ENCODE measurements around the gene RAB3IP.

- TF ChIP-seq, protein P1, sequence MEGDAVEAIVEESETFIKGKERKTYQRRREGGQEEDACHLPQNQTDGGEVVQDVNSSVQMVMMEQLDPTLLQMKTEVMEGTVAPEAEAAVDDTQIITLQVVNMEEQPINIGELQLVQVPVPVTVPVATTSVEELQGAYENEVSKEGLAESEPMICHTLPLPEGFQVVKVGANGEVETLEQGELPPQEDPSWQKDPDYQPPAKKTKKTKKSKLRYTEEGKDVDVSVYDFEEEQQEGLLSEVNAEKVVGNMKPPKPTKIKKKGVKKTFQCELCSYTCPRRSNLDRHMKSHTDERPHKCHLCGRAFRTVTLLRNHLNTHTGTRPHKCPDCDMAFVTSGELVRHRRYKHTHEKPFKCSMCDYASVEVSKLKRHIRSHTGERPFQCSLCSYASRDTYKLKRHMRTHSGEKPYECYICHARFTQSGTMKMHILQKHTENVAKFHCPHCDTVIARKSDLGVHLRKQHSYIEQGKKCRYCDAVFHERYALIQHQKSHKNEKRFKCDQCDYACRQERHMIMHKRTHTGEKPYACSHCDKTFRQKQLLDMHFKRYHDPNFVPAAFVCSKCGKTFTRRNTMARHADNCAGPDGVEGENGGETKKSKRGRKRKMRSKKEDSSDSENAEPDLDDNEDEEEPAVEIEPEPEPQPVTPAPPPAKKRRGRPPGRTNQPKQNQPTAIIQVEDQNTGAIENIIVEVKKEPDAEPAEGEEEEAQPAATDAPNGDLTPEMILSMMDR (IDR thresholded peaks at IDR 0.05): no peak
- TF ChIP-seq EZH2 (IDR thresholded peaks at IDR 0.05): no peak
Observed at GRCh38 chr12:69821456-69822159, 82.9 kb downstream of the RAB3IP start.

Measured in neural progenitor cell (in vitro differentiated cells).